HEK293 (cell line): ENCODE data around the gene CSNK2A2.

Experiments used
- REST ChIP-seq: fragments of 450-650 bp; formaldehyde crosslinking; IDR thresholded peaks from 2 replicates; pipeline ENCODE4 v1.5.1; 2016; ENCODE audit warnings: missing biosample characterization, missing genetic modification characterization
- ZBTB49 ChIP-seq: fragments of 450-650 bp; formaldehyde crosslinking; IDR thresholded peaks from 2 replicates; pipeline ENCODE4 v1.5.1; 2016; ENCODE audit warnings: missing biosample characterization, missing genetic modification characterization, low read depth

DNA sequence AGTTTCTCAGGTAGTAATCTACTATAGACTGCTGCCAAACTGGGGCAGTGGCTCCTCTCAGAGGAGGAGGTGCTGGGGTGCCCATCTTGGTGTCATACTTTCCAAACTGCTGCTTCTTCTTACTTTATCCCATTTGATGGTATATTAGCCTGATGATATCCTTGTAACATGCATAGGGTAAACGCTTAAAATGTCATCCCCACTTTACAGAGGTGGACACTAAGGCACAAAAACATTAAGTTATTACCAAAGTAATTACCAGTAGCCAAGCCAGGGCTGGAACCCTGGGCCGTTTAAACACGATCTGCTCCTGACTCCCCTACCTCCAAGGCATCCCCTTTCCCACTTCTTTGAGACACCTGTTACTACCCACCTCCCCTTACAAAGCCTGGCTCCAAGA is 37.8 kb upstream of the CSNK2A2 start:
- TF ChIP-seq ZBTB49 (tag by site-specific recombination) (no peak), REST (no peak)
